Measurements from ENCODE around the gene MICU1.
"Not testable (repeated sequence)": the region's sequence is repeated elsewhere in the genome, so short reads cannot be mapped to it uniquely, and the experiment has no call there.

- not testable (repeated sequence) for TF ChIP-seq CTCF (IDR thresholded peaks at IDR 0.05; ENCODE audit: extremely low read depth in 1 of 2, insufficient read depth in 1 of 2, low read depth in 1 of 2, low read length in 2 of 2); POLR2A (IDR thresholded peaks at IDR 0.05; ENCODE audit: low read depth, low read length)
Measured at GRCh38 chr10:72442969-72443368, 182.9 kb downstream of the MICU1 start.

Data from endothelial cell of umbilical vein (primary cell).